Adrenal gland (tissue), 12 donors: ENCODE results near the gene GTPBP1. TPM values are rescaled to one million over a fixed set of nuclear protein-coding genes. Genes with fewer than 3 reads are reported as not detected.

ENCODE experiments used
- DNase-seq, 7 donors: peaks; one replicate each; pipeline ENCODE4 v3.0.0-alpha.2; 2019 to 2020
- H3K27ac ChIP-seq, 5 donors: fragments of 200-600 bp; sonication (generic) in 4 of 5; 1 replicate in 3 of 5; 2 replicates in 2 of 5; pipeline versions ENCODE4 v1.5.1 to v1.8.0; 2016 to 2020; ENCODE audit warnings: mild to moderate bottlenecking in 1 of 5
- H3K27me3 ChIP-seq: fragments of 200-600 bp; 2 replicates; pipeline ENCODE4 v1.8.0; 2021
- H3K36me3 ChIP-seq, 2 donors: fragments of 200-600 bp; replicated peaks in 1 of 2; 1 replicate in 1 of 2; 2 replicates in 1 of 2; pipeline versions ENCODE4 v1.5.1 to v1.8.0; 2018 to 2022
- H3K4me1 ChIP-seq, 2 donors: fragments of 200-600 bp; replicated peaks in 1 of 2; 1 replicate in 1 of 2; 2 replicates in 1 of 2; pipeline versions ENCODE4 v1.5.1 to v1.8.0; 2018 to 2021
- H3K4me3 ChIP-seq, 4 donors: fragments of 200-600 bp; sonication (generic) in 3 of 4; one replicate each; pipeline ENCODE4 v1.5.1; 2016 to 2018
- H3K9me3 ChIP-seq, 3 donors: fragments of 200-600 bp; sonication (generic) in 1 of 3; replicated peaks in 1 of 3; 1 replicate in 2 of 3; 2 replicates in 1 of 3; pipeline versions ENCODE4 v1.5.1 to v1.8.0; 2016 to 2021
- POLR2A ChIP-seq, 2 donors: fragments of 450-650 bp; IDR thresholded peaks; one replicate each; pipeline ENCODE4 v1.6.1; 2017; ENCODE audit warnings: antibody characterized with exemption in 2 of 2, mild to moderate bottlenecking in 2 of 2, moderate library complexity in 1 of 2
- WGBS, 4 donors: extraction: QIAGEN DNeasy Blood & Tissue Kit in 2 of 4; methylation state at CpG; one replicate each; pipeline versions ENCODE4 v1.1.5 to v1.1.7; 2013 to 2017; 5-methylcytosine and 5-hydroxymethylcytosine counted together
- intact Hi-C, 2 donors: fragments of 100-400 bp; cut with DNase I; formaldehyde crosslinking; loops; one replicate each; pipeline versions ENCODE4 v1.14.1 to v1.15.0; 2022 to 2023
- polyA plus RNA-seq, 3 donors: library from polyadenylated mRNA; stranded (reverse); fragments of 200-250 nt in 2 of 3; fragments of 350-450 nt in 1 of 3; fragmentation: Illumina TruSeq in 1 of 3; extraction: RNeasy Lipid Tissue Mini Kit (QIAGEN cat#74804) in 1 of 3; gene quantifications; one replicate each; pipeline ENCODE4 v1.2.3, GENCODE V29; 2013 to 2014
- total RNA-seq, 9 donors: library from RNA; depleted of rRNA in 4 of 9; stranded (reverse); fragments of >200 nt in 4 of 9; fragments of 120-200 nt in 1 of 9; fragmentation: NEBNext Ultra II Directional in 1 of 9; extraction: Animal tissue kit (Norgen Biotek cat#: 25700) in 1 of 9; gene quantifications; one replicate each; pipeline versions ENCODE4 v1.1.0 to v1.2.4, GENCODE V29; 2013 to 2023
- TF ChIP-seq, protein P1 (sequence below), 6 experiments: fragments of 450-650 bp in 4 of 6; fragments of 200-600 bp in 2 of 6; sonication (generic) in 1 of 6; IDR thresholded peaks; 1 replicate in 5 of 6; 2 replicates in 1 of 6; pipeline versions ENCODE4 v1.5.1 to v1.8.0; 2016 to 2021; ENCODE audit warnings: antibody characterized with exemption in 6 of 6, mild to moderate bottlenecking in 2 of 6, moderate library complexity in 1 of 6
- donor health status: healthy with polysubstance abuse.
- donor health status: Bipolar disorder and iron deficiency.
- donor health status: DM: yes; HTN: yes; CAD: no.
- donor health status: DM: no; HTN: no; CAD: no.
- donor health status: DM: no; HTN: no; CAD: no.
- donor health status: DM: yes; HTN: yes; CAD: no.

Gene GTPBP1
- total and polyA plus RNA-seq, 12 donors = 14.0 to 56.9 (median 37.0) TPM

DNA sequence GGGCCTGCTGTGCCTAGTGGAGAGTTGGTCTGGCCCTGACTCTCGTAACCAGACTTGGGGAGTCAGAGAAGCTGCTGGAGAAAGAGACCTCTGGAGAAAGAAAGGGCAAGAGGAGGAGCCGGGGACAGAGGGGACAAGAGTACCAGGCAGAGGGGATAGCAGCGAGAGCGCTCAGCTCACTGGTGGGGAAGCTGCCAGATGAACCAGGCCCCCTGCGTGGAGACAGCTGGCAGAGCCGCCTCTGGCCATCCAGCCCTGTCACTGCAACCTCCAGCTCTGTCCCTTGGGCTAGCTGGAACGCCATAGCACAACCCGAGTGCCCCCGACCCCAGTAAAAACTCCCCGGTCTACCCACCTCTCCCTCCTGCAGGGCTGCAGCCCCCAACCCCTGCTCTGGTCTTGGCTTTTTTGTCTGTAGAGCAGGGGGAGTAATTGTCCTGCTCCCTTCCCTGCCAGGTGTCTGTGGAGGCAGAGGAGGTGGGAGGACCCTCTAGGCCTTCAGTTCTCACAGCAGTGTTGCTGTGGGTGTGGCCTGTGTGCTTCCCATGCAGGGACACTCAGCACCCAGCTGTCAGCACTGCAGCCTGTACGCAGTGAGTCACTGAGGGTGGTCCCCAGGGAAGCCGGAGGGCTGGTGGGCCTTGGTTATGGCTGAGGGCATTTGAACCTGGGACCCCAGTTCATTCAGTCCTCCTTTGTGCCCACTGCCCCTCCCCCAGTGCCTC, 54.9 kb downstream of the GTPBP1 start:
- Histone ChIP-seq H3K4me1 (peaks cover 6% of the 10 kb centered on the region in 2 donors), H3K27ac (no peak overlapping the region), H3K9me3 (no peaks in the 10 kb centered on the region), H3K4me3 (no peak overlapping the region), H3K36me3 (no peaks in the 10 kb centered on the region), H3K27me3 (no peaks in the 10 kb centered on the region)
- 81 to 92% (median 82%) methylated on average over 10 to 12 of the region's 12 CpGs for WGBS, 4 donors
- TF ChIP-seq POLR2A (IDR thresholded peaks at IDR 0.05) = no peak
- TF ChIP-seq, protein P1, sequence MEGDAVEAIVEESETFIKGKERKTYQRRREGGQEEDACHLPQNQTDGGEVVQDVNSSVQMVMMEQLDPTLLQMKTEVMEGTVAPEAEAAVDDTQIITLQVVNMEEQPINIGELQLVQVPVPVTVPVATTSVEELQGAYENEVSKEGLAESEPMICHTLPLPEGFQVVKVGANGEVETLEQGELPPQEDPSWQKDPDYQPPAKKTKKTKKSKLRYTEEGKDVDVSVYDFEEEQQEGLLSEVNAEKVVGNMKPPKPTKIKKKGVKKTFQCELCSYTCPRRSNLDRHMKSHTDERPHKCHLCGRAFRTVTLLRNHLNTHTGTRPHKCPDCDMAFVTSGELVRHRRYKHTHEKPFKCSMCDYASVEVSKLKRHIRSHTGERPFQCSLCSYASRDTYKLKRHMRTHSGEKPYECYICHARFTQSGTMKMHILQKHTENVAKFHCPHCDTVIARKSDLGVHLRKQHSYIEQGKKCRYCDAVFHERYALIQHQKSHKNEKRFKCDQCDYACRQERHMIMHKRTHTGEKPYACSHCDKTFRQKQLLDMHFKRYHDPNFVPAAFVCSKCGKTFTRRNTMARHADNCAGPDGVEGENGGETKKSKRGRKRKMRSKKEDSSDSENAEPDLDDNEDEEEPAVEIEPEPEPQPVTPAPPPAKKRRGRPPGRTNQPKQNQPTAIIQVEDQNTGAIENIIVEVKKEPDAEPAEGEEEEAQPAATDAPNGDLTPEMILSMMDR (IDR thresholded peaks at IDR 0.05) = no peak
- intact Hi-C loops = loop anchor here (10.0 kb wide), 2 partner anchors 244 to 354 kb away; no protein-coding TSS in a partner anchor
- DNase-seq = no peak

DNA sequence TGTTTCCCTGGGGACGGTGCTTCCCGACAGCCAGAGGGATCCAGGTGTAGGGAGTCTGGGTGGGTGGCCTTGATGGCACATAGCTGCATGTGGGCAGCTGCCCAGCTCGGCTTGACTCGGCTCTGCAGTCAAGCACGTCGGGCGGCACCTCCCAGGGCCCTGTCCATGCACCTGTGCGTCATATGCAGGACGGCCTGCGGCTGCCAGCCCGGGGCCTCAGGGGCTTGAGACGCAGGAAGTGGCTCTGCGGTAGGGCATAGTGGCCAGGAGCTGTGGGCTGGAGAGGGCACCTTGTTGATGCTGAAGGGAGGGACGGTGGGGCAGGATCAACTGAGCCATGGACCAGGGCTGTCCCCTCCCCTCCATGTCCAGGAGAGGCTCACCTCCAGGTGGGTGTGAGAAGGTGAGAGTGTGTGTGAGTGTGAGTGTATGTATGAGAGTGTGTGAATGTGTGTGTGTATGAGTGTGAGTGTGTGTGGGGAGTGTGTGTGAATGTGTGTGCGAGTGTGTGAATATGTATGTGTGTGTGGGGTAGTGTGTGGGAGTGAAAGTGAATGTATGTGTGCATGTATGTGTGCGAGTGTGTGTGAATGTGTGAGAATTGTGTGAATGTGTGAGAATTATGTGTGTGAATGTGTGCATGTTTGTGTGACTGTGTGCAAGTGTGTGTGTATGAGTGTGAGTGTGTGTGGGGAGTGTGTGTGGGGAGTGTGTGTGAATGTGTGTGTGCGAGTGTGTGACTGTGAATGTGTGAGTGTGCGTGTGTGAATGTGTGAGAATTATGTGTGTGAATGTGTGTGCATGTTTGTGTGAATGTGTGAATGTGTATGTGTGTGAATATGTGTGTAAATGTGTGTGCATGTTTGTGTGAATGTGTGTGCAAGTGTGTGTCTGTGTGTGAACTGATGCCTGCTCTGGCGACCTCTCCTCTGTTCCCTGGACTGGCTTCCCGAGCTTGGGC, 55.7 kb downstream of the GTPBP1 start:
- Histone ChIP-seq H3K27ac (no peak overlapping the region), H3K27me3 (no peaks in the 10 kb centered on the region), H3K36me3 (no peaks in the 10 kb centered on the region), H3K4me3 (no peak overlapping the region), H3K9me3 (no peaks in the 10 kb centered on the region), H3K4me1 (peaks cover 1 to 2% of the 10 kb centered on the region in 2 donors)
- intact Hi-C loops = loop anchor here (10.0 kb wide), 2 partner anchors 243 to 353 kb away; no protein-coding TSS in a partner anchor
- TF ChIP-seq, protein P1 (IDR thresholded peaks at IDR 0.05) = no peak
- TF ChIP-seq POLR2A (IDR thresholded peaks at IDR 0.05) = no peak
- 58 to 86% (median 72%) methylated on average over 8 to 20 of the region's 20 CpGs for WGBS, 4 donors
- no peak for DNase-seq

DNA sequence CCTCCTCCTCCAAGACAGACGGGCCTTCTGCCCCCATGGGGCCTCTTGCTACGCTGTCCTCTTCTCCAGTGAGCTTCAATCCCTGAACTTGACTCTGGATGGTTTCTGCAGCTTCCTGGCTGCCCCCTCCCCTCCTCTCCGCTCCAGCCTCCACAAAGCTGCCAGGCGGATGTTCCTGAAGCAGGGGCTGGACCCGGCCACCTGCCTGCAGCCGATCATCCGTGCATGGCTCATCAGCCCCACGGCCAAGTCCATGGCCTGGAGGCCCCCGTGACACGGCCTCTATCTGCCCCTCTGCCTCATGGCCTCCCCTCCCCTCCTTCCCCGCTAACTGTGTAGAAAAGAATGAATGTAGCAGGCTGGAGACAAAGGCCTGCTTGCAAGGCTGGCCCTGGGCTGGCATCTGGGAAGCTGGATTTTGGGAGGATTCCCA, 56.8 kb downstream of the GTPBP1 start:
- H3K27me3 ChIP-seq = no peaks in the 10 kb centered on the region
- H3K36me3 ChIP-seq = no peaks in the 10 kb centered on the region
- intact Hi-C loops = loop anchor here (10.0 kb wide), 2 partner anchors 242 to 352 kb away; no protein-coding TSS in a partner anchor
- no peaks in the 10 kb centered on the region for H3K9me3 ChIP-seq
- no peaks in the 10 kb centered on the region for H3K4me1 ChIP-seq
- no peak for DNase-seq
- TF ChIP-seq POLR2A (IDR thresholded peaks at IDR 0.05) = no peak
- TF ChIP-seq, protein P1 (IDR thresholded peaks at IDR 0.05) = no peak
- H3K27ac ChIP-seq = no peak overlapping the region
- H3K4me3 ChIP-seq = no peak overlapping the region
- WGBS, 4 donors = 76 to 87% (median 78%) methylated on average over 7 to 11 of the region's 11 CpGs
